Astrocyte (in vitro differentiated cells and primary cell): ENCODE measurements around the gene GRK5. TPM values are rescaled to one million over a fixed set of nuclear protein-coding genes. Genes with fewer than 3 reads are reported as not detected.

Experiments used
- DNase-seq: peaks from one replicate; pipeline ENCODE4 v3.0.0-alpha.2; 2010; ENCODE audit warnings: low read depth
- FAIRE-seq: peaks from 2 replicates; lab custom pipeline; 2011; peaks lifted over from hg19 to GRCh38; lab: Jason Lieb, UNC
- H2AFZ ChIP-seq: 2 replicates; pipeline ENCODE4 v1.6.0; 2012; ENCODE audit warnings: low read depth, low read length, inconsistent platforms
- H3K27ac ChIP-seq: 2 replicates; pipeline ENCODE4 v1.5.1; 2011; ENCODE audit warnings: low read depth, low read length, inconsistent platforms
- H3K27me3 ChIP-seq: 2 replicates; pipeline ENCODE4 v1.6.0; 2011; ENCODE audit warnings: low read length, inconsistent platforms; ENCODE audit not compliant: insufficient read depth
- H3K36me3 ChIP-seq: 2 replicates; pipeline ENCODE4 v1.5.1; 2011; ENCODE audit warnings: low read length, inconsistent platforms; ENCODE audit not compliant: insufficient read depth
- H3K4me1 ChIP-seq: 2 replicates; pipeline ENCODE4 v1.5.1; 2011; ENCODE audit warnings: low read length, inconsistent platforms; ENCODE audit not compliant: insufficient read depth
- H3K4me2 ChIP-seq: 2 replicates; pipeline ENCODE4 v1.6.0; 2012; ENCODE audit warnings: low read length, inconsistent platforms
- H3K4me3 ChIP-seq: 2 replicates; pipeline ENCODE4 v1.5.1; 2011; ENCODE audit warnings: low read depth, mild to moderate bottlenecking, low read length, inconsistent platforms; ENCODE audit not compliant: insufficient read depth
- H3K79me2 ChIP-seq: 2 replicates; pipeline ENCODE4 v1.6.0; 2012; ENCODE audit warnings: mild to moderate bottlenecking, low read length, inconsistent platforms; ENCODE audit not compliant: insufficient read depth
- H3K9ac ChIP-seq: 2 replicates; pipeline ENCODE4 v1.6.0; 2012; ENCODE audit warnings: mild to moderate bottlenecking, low read length, inconsistent platforms
- H3K9me3 ChIP-seq: 2 replicates; pipeline ENCODE4 v1.5.1; 2012; ENCODE audit warnings: low read depth, mild to moderate bottlenecking, low read length, inconsistent platforms; ENCODE audit not compliant: insufficient read depth
- H4K20me1 ChIP-seq: 2 replicates; pipeline ENCODE4 v1.6.0; 2012; ENCODE audit warnings: low read length, inconsistent platforms; ENCODE audit not compliant: insufficient read depth
- H3K27ac Mint-ChIP-seq: one replicate; pipeline ENCODE4 v1.8.0; 2021; ENCODE audit warnings: mild to moderate bottlenecking, mixed read lengths; ENCODE audit not compliant: unreplicated experiment
- H3K27me3 Mint-ChIP-seq: one replicate; pipeline ENCODE4 v1.8.0; 2021; ENCODE audit warnings: low read depth, mixed read lengths; ENCODE audit not compliant: unreplicated experiment
- H3K36me3 Mint-ChIP-seq: one replicate; pipeline ENCODE4 v1.8.0; 2021; ENCODE audit warnings: low read depth, mixed read lengths; ENCODE audit not compliant: unreplicated experiment
- H3K4me1 Mint-ChIP-seq: one replicate; pipeline ENCODE4 v1.8.0; 2021; ENCODE audit warnings: low read depth, mixed read lengths; ENCODE audit not compliant: unreplicated experiment
- H3K4me3 Mint-ChIP-seq: one replicate; pipeline ENCODE4 v1.8.0; 2021; ENCODE audit warnings: mild to moderate bottlenecking, moderate library complexity, mixed read lengths; ENCODE audit not compliant: unreplicated experiment
- H3K9me3 Mint-ChIP-seq: one replicate; pipeline ENCODE4 v1.8.0; 2021; ENCODE audit warnings: mild to moderate bottlenecking, mixed read lengths; ENCODE audit not compliant: unreplicated experiment
- CTCF ChIP-seq: IDR thresholded peaks from 2 replicates; pipeline ENCODE4 v1.5.1; 2011; ENCODE audit warnings: low read depth, mild to moderate bottlenecking, inconsistent platforms, low read length, moderate library complexity; ENCODE audit not compliant: insufficient read depth
- EZH2 ChIP-seq: IDR thresholded peaks from 2 replicates; pipeline ENCODE4 v1.6.1; 2012; ENCODE audit warnings: mild to moderate bottlenecking, low read length, inconsistent platforms; ENCODE audit not compliant: insufficient read depth
- total RNA-seq: library from RNA; stranded (reverse); gene quantifications from 2 replicates; pipeline ENCODE4 v1.2.1, GENCODE V29; 2021

The GRK5 gene
- total RNA-seq, 1 donor from 2014 or later, result 8.5 TPM

GRCh38 chr10:119473771-119474170 is 266.4 kb downstream of the GRK5 start:
- Mint-ChIP-seq H3K27ac (no peak overlapping the region), H3K36me3 (peaks cover 2% of the 10 kb centered on the region), H3K9me3 (peaks cover 14% of the 10 kb centered on the region), H3K4me1 (no peaks in the 10 kb centered on the region), H3K27me3 (peaks cover 77% of the 10 kb centered on the region), H3K4me3 (no peak overlapping the region)
- DNase-seq (no peak), FAIRE-seq (no peak)
- no peak overlapping the region for H3K4me3 ChIP-seq
- H3K27me3 ChIP-seq, result peaks cover 49% of the 10 kb centered on the region
- no peak for TF ChIP-seq EZH2
- no peak for TF ChIP-seq CTCF
- no peaks in the 10 kb centered on the region for H4K20me1 ChIP-seq
- H3K79me2 ChIP-seq, result no peaks in the 10 kb centered on the region
- no peak overlapping the region for H3K4me2 ChIP-seq
- H3K4me1 ChIP-seq, result no peaks in the 10 kb centered on the region
- H3K9me3 ChIP-seq, result no peaks in the 10 kb centered on the region
- no peak overlapping the region for H2AFZ ChIP-seq
- H3K27ac ChIP-seq, result no peak overlapping the region
- no peaks in the 10 kb centered on the region for H3K36me3 ChIP-seq
- no peak overlapping the region for H3K9ac ChIP-seq

GRCh38 chr10:119474606-119475005 is 267.2 kb downstream of the GRK5 start:
- Histone ChIP-seq H3K27ac (no peak overlapping the region), H3K9ac (no peak overlapping the region), H3K79me2 (no peaks in the 10 kb centered on the region), H3K9me3 (no peaks in the 10 kb centered on the region), H3K4me1 (no peaks in the 10 kb centered on the region), H4K20me1 (no peaks in the 10 kb centered on the region), H3K27me3 (peaks cover 57% of the 10 kb centered on the region), H3K36me3 (no peaks in the 10 kb centered on the region), H3K4me2 (no peak overlapping the region), H2AFZ (no peak overlapping the region), H3K4me3 (no peak overlapping the region)
- Mint-ChIP-seq H3K9me3 (peaks cover 14% of the 10 kb centered on the region), H3K4me3 (no peak overlapping the region), H3K27ac (no peak overlapping the region), H3K27me3 (peaks cover 81% of the 10 kb centered on the region), H3K36me3 (peaks cover 2% of the 10 kb centered on the region), H3K4me1 (peaks cover 2% of the 10 kb centered on the region)
- TF ChIP-seq CTCF (no peak), EZH2 (no peak)
- FAIRE-seq (no peak), DNase-seq (no peak)

GRCh38 chr10:119477444-119477843 is 270.1 kb downstream of the GRK5 start:
- no peak overlapping the region for H3K9ac ChIP-seq
- H3K27ac ChIP-seq, result no peak overlapping the region
- H3K4me2 ChIP-seq, result no peak overlapping the region
- FAIRE-seq (no peak), DNase-seq (no peak)
- H4K20me1 ChIP-seq, result no peaks in the 10 kb centered on the region
- no peaks in the 10 kb centered on the region for H3K9me3 ChIP-seq
- no peak overlapping the region for H3K4me3 ChIP-seq
- H2AFZ ChIP-seq, result no peak overlapping the region
- H3K4me3 Mint-ChIP-seq, result no peak overlapping the region
- peaks cover 74% of the 10 kb centered on the region for H3K27me3 Mint-ChIP-seq
- peaks cover 48% of the 10 kb centered on the region for H3K27me3 ChIP-seq
- H3K36me3 ChIP-seq, result no peaks in the 10 kb centered on the region
- no peaks in the 10 kb centered on the region for H3K79me2 ChIP-seq
- peaks cover 13% of the 10 kb centered on the region for H3K9me3 Mint-ChIP-seq
- H3K4me1 ChIP-seq, result no peaks in the 10 kb centered on the region
- TF ChIP-seq EZH2 (no peak), CTCF (no peak)
- H3K27ac Mint-ChIP-seq, result no peak overlapping the region
- peaks cover 2% of the 10 kb centered on the region for H3K4me1 Mint-ChIP-seq
- peaks cover 2% of the 10 kb centered on the region for H3K36me3 Mint-ChIP-seq
